HG03095 (cell line): ENCODE results near the gene PITRM1.
"Not testable (repeated sequence)": the region's sequence is repeated elsewhere in the genome, so short reads cannot be mapped to it uniquely, and the experiment has no call there.

Source experiments
- ATAC-seq: cut with Tn5 transposase; IDR thresholded peaks from one replicate; pipeline ENCODE4 v1.9.1; 2021; ENCODE audit warnings: moderate library complexity; ENCODE audit not compliant: unreplicated experiment

PITRM1 gene

DNA sequence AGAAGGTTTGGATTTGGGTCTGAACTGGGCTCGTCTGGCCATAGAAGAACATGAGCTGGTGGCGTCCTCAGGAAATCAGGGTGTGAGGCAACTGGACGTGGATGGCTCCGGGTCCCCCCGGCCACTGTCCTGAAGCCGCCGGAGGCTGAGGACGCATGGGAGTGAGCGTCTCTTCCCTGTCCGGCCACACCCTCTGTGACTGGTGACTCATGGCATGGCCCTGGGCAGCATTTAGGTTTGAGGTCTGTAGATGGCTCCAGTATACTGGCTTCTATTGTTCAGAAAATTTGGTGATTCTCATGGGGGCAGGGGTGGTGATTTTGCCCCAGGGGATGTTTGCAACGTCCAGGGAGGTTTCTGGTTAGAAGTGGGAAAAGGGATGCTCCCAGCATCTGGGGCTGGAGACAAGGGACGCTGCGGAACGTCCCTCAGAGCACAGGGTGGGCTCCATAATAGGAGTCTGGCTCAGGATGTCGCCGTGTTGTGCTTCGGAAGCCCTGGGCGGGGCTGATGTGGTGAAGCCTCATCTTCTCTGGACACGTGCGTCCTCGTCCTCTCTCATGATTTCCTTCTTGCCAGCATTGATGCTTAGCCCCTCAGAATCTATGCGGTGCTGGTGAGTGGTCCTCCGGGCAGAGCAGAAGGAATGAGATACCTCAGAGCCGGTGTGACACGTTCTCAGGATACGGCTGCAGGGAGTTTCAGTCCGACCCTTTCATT, 49.9 kb downstream of the PITRM1 start:
- ATAC-seq = no peak

DNA sequence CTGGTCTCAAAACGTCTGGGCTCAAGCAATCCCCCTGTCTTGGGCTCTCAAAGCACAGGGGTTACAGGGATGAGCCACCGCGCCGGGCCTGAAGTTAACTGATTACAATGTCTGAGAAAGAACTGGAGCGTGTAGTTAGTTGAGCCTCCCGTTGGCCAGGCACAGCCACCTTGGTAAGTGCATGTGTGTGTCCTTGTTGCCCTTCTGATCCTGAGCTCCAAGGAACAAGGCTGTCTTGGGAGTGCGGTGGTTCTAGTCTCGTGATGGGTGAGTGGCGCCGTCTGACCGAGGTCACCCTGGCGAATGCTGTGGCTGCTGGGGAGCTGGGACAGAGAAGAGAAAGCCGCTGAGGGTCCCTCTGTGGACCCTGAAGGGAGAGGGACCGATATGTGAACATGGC, 50.5 kb downstream of the PITRM1 start:
- no peak for ATAC-seq

GRCh38 chr10:3119796-3120459, 52.7 kb downstream of the PITRM1 start:
- ATAC-seq = no peak

DNA sequence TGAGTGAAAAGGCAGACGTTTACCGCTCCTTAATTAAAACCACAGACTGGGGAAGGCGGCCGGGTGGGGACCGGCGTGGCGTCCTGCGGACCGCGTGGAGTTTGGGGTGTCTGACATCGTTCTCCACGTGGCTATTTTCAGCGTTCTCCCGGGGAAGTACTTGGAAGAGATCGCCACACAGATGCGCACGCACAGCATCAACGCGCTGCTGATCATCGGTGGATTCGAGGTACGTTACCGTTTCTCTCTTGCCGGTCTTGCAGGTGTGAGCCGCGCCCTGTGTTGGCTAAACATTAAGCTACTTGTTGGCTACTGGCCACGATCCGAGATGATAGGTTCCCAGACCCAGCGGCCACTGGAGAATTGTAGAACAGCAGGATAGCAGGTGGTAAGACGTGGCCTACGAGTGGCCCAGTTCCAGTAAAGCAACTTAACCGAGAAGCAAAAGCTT, 53.9 kb downstream of the PITRM1 start:
- ATAC-seq = no peak

DNA sequence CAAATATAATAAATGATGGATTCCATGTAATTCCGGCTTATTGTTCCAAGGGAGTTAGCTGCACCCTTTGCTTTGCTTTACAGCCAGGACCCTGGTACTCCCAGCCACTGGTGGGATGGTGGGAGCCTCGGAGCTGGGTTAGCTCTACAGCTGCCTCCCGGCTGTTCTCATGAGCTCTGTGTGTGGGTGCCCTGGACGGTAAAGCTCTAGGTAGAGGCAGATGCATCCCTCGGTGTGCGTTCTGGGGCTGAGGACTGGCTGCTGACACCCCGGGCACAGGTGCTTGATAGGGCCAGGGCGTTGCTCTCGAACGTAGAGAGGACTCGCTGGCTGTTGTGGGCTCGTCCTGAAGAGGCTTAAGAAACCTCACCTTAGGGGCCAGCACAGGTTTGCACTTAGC, 55.1 kb downstream of the PITRM1 start:
- no peak for ATAC-seq

- no peak for ATAC-seq
These were observed 56.0 kb downstream of the PITRM1 start for GRCh38 chr10:3116508-3117100.

GRCh38 chr10:3115685-3116084, 56.9 kb downstream of the PITRM1 start:
- ATAC-seq = no peak

GRCh38 chr10:3113343-3113720, 59.2 kb downstream of the PITRM1 start:
- no peak for ATAC-seq

- ATAC-seq = no peak
These were observed 60.9 kb downstream of the PITRM1 start for GRCh38 chr10:3111621-3112163.

- ATAC-seq = no peak
These were observed 61.6 kb downstream of the PITRM1 start for GRCh38 chr10:3110782-3111620.

DNA sequence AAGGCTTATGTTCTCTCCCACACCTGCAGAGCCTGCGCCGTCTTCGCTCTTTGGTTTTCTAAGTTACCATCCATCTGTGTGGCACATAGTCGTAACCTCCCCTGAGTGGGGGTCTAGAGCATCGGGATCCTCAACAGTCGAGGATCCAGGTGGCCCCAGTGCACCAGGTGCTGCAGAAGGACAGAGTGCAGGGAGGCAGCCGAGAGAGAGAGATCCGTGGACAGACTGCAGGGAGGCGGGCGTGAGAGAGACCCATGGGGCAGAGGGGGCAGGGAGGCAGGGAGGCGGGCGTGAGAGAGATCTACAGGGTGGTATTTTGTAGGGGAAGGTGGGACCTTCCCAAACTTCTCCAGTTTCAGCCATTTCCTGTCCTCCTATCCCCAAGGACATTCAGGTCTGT, 62.9 kb downstream of the PITRM1 start:
- no peak for ATAC-seq

DNA sequence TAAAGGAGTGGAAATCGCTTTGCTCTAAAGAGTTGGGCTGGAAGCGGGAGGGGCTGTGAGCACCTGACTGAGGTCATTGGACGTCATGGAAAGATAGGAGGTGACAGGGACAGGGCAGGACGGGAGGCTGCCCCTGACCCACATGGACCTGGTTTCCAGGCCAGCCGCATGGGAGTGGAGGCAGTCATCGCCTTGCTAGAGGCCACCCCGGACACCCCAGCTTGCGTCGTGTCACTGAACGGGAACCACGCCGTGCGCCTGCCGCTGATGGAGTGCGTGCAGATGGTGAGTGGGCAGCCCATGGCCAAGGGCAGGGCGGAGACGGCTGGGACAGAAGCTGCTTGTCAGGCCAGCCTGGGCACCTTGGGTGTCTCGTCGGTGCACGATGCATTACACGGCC, 63.4 kb downstream of the PITRM1 start:
- no peak for ATAC-seq

- no peak for ATAC-seq
These were observed 63.9 kb downstream of the PITRM1 start for GRCh38 chr10:3108575-3109105.

DNA sequence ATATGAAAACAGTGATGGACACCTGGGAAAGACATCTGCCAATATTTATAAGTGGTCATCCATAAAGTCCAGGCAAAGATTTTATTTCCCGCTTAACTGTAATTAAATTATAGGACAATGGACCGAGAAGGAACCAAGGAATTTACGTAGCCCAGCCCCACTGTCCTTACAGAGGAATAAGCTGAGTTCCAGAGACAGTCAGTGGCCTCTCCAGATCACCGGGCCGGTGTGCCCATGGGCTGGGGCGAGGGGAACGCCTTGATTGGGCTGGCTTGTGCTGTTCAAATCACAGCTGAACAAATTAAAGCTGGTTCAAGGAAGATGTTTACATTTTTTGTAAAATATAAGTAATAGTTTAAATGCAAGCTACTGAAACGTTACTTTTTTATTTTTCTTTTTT, 64.5 kb downstream of the PITRM1 start:
- no peak for ATAC-seq

GRCh38 chr10:3107426-3107961, 65.1 kb downstream of the PITRM1 start:
- no peak for ATAC-seq

GRCh38 chr10:3106928-3107425, 65.6 kb downstream of the PITRM1 start:
- no peak for ATAC-seq

- not testable (repeated sequence) for ATAC-seq
These were observed 66.3 kb downstream of the PITRM1 start for GRCh38 chr10:3106328-3106727.

- ATAC-seq = no peak
These were observed 66.7 kb downstream of the PITRM1 start for GRCh38 chr10:3105905-3106304.

DNA sequence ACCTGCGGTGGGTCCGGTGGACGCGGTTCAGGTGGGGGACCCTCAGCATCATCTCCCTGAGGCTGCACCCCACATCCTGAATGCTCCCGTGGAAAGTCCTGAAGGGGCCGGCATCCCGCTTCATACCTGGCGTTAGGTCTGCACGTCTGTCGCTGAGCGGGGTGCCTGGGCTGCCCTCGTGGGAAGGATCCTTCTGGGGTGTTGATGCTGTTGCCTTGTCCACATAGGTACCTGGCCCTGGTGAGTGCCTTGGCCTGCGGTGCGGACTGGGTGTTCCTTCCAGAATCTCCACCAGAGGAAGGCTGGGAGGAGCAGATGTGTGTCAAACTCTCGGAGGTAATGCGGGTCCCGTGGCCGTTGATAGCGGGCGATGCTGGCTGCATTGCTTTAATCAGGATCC, 67.4 kb downstream of the PITRM1 start:
- no peak for ATAC-seq

DNA sequence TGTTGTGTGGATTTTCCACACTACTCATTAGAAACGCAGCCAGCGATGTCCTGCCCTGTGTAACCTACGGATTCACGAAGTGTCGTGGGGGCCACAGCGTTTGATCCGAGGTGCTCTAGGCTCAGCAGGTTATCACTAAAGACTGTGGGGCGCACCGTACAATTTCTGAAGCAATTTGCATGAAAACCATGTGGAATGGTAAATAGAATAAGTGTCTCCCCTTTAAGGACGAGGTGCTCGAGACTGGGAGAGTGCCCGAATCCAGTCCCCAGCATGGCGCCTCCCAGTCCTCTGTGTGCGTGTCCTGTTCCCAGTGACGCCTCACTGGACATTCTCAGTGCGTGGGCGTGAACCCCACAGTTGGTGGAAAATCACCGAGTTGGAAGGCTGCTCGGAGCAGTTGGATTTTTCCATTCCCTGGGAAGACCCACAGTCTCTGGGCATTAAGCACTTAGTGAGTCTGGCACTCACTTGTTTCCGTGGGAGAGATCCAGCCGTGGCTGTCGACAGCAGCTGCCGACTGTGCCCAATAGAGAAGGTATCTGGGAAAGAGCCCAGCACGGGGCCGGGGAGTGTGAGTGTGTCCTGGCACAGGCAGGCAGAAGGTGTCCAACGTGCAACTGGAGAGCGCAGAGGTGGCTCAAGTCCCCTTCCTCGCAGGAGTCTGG, 68.2 kb downstream of the PITRM1 start:
- ATAC-seq = no peak
